ENCODE results near the gene DHRS2. TPM values are rescaled to one million over a fixed set of nuclear protein-coding genes. Genes with fewer than 3 reads are reported as not detected.

The DHRS2 gene
- total and polyA plus RNA-seq, 2 of the 13 experiments (the other 11 are each of a cell fraction or from before 2014, with no cell fraction given): 1,621 to 3,021 TPM

DNA sequence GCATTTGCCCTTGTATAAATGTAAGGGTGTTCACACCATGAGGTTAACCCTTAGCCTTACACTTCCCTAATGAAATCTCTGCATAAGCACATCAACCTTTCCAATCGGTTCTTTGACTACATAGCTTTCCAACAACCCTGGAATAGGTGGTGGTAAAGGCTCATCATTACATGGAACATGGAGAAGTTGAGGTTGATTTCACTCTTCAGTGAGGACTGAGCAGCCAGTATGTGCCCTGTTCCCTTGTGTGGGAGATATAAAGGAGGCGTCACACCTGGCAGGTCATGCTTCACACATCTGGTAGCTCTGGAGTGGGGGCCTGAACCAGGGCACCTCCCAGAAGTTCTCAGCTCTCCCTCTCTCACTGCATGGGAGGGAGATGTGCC lies 35.8 kb upstream of the DHRS2 start (continued):
- TF ChIP-seq DBP (CRISPR knock-in tag; IDR thresholded peaks at IDR 0.05; ENCODE audit: not compliant biosample characterization): no peak
- TF ChIP-seq ZBTB7B (CRISPR knock-in tag; IDR thresholded peaks at IDR 0.05): peak; percentile 19; the same call in 1 of the 2 replicates
- no peak for TF ChIP-seq ZNF329 (CRISPR knock-in tag; IDR thresholded peaks at IDR 0.05; ENCODE audit: low read depth)
- TF ChIP-seq, protein P1, sequence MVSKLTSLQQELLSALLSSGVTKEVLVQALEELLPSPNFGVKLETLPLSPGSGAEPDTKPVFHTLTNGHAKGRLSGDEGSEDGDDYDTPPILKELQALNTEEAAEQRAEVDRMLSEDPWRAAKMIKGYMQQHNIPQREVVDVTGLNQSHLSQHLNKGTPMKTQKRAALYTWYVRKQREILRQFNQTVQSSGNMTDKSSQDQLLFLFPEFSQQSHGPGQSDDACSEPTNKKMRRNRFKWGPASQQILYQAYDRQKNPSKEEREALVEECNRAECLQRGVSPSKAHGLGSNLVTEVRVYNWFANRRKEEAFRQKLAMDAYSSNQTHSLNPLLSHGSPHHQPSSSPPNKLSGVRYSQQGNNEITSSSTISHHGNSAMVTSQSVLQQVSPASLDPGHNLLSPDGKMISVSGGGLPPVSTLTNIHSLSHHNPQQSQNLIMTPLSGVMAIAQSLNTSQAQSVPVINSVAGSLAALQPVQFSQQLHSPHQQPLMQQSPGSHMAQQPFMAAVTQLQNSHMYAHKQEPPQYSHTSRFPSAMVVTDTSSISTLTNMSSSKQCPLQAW (CRISPR knock-in tag; IDR thresholded peaks at IDR 0.05): no peak
- no peak for TF ChIP-seq DZIP1 (CRISPR knock-in tag; IDR thresholded peaks at IDR 0.05)
- TF ChIP-seq ISL2 (CRISPR knock-in tag; IDR thresholded peaks at IDR 0.05): no peak
- TF ChIP-seq ZKSCAN8 (CRISPR knock-in tag; IDR thresholded peaks at IDR 0.05; ENCODE audit: borderline replicate concordance): no peak
- no peak for TF ChIP-seq LCORL (IDR thresholded peaks at IDR 0.05)
- TF ChIP-seq LCORL (CRISPR knock-in tag; IDR thresholded peaks at IDR 0.05): no peak
- TF ChIP-seq TRIM24 (CRISPR knock-in tag; IDR thresholded peaks at IDR 0.05): 0 out of 2 replicates have a peak, but pooled peaks have one; percentile 1
- peak; percentile 36; the same call in 1 of the 2 replicates for TF ChIP-seq REPIN1 (CRISPR knock-in tag; IDR thresholded peaks at IDR 0.05; ENCODE audit: borderline replicate concordance, low read depth)
- no peak for TF ChIP-seq RARA (CRISPR knock-in tag; IDR thresholded peaks at IDR 0.05)
- TF ChIP-seq ZNF335 (CRISPR knock-in tag; IDR thresholded peaks at IDR 0.05): no peak
- TF ChIP-seq U2AF2 (IDR thresholded peaks at IDR 0.05; ENCODE audit: low read depth, low read length): no peak
- TF ChIP-seq HHEX (CRISPR knock-in tag; IDR thresholded peaks at IDR 0.05): no peak
- no peak for TF ChIP-seq STAG1 (CRISPR knock-in tag; IDR thresholded peaks at IDR 0.05)
- TF ChIP-seq, protein P2, sequence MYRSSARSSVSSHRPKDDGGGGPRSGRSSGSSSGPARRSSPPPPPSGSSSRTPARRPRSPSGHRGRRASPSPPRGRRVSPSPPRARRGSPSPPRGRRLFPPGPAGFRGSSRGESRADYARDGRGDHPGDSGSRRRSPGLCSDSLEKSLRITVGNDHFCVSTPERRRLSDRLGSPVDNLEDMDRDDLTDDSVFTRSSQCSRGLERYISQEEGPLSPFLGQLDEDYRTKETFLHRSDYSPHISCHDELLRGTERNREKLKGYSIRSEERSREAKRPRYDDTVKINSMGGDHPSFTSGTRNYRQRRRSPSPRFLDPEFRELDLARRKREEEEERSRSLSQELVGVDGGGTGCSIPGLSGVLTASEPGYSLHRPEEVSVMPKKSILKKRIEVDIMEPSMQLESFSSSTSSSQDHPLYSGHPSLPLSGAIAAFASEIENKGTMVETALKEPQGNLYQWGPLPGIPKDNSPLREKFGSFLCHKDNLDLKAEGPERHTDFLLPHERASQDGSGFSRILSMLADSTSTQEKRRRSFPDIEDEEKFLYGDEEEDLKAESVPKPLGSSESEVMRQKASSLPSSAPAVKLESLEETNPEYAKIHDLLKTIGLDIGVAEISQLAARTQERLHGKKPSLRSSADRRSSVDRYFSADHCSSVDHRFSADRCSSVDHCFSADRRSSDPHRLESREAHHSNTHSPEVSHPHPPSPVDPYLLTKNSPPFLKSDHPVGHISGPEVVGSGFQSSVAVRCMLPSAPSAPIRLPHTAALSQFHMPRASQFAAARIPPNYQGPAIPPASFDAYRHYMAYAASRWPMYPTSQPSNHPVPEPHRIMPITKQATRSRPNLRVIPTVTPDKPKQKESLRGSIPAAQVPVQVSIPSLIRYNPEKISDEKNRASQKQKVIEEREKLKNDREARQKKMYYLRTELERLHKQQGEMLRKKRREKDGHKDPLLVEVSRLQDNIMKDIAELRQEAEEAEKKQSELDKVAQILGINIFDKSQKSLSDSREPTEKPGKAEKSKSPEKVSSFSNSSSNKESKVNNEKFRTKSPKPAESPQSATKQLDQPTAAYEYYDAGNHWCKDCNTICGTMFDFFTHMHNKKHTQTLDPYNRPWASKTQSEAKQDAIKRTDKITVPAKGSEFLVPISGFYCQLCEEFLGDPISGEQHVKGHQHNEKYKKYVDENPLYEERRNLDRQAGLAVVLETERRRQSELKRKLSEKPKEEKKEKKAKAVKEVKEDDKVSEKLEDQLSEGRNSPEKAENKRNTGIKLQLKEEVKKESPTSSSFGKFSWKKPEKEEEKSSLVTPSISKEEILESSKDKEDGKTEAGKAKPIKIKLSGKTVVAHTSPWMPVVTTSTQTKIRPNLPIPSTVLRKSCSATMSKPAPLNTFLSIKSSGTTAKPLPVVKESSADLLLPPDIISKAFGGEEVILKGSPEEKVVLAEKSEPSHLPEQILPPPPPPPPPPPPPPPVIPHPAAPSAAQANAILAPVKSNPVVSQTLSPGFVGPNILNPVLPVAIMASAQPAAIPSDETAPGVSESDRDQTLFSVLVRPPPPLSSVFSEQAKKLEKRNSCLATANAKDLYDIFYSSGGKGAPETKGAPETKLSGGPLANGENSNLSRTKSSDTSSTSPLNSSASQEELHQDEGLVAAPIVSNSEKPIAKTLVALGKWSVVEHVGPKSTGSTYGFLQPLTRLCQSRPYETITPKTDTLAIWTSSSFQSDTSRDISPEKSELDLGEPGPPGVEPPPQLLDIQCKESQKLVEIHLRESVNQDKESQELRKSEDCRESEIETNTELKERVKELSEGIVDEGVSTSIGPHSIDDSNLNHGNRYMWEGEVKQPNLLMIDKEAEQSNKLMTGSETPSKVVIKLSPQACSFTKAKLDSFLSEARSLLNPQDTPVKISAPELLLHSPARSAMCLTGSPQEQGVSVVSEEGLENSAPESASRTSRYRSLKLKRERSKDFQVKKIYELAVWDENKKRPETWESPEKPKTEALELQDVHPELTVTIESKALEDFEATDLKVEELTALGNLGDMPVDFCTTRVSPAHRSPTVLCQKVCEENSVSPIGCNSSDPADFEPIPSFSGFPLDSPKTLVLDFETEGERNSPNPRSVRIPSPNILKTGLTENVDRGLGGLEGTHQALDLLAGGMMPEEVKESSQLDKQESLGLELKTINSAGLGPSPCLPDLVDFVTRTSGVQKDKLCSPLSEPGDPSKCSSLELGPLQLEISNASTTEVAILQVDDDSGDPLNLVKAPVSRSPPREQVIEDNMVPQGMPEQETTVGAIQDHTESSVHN (CRISPR knock-in tag; IDR thresholded peaks at IDR 0.05): 0 out of 2 replicates have a peak, but pooled peaks have one; percentile 83
- no peak for TF ChIP-seq POLR2AphosphoS2 (IDR thresholded peaks at IDR 0.05; ENCODE audit: low read depth, low read length)
- no peak for TF ChIP-seq PCBP2 (optimal IDR thresholded peaks at IDR 0.05; ENCODE audit: low read depth, low read length, poor library complexity, severe bottlenecking)

All from HepG2 (cell line).